B cell (primary cell): ENCODE measurements around the gene ZNF521.

Source experiments
- CTCF ChIP-seq: fragments of 200-600 bp; IDR thresholded peaks from one replicate; pipeline ENCODE4 v1.8.0; 2022; ENCODE audit warnings: antibody characterized with exemption, mild to moderate bottlenecking
- EZH2 ChIP-seq: IDR thresholded peaks from 2 replicates; pipeline ENCODE4 v1.6.1; 2012; ENCODE audit warnings: borderline replicate concordance, low read depth, mild to moderate bottlenecking, moderate library complexity, low read length; ENCODE audit not compliant: insufficient read depth, poor library complexity, severe bottlenecking

- TF ChIP-seq CTCF, result no peak
- TF ChIP-seq EZH2, result no peak
Measured at GRCh38 chr18:25279556-25279955, 72.4 kb downstream of the ZNF521 start.
